SK-N-SH (cell line): ENCODE measurements around the gene SBSN. TPM values are rescaled to one million over a fixed set of nuclear protein-coding genes. Genes with fewer than 3 reads are reported as not detected.

ENCODE experiments used
- CTCF ChIA-PET: fragments of 300-600, 350-600 bp; formaldehyde crosslinking; extraction: SDS; loops from one replicate; lab custom pipeline; 2021; lab: Yijun Ruan, JAX
- POLR2A ChIA-PET: fragments of 350-600 bp; sonication (Branson Sonifier 250); formaldehyde crosslinking; extraction: SDS; loops from one replicate; lab custom pipeline; 2020; ENCODE audit warnings: antibody characterized with exemption, inconsistent platforms; lab: Yijun Ruan, JAX
- DNase-seq: peaks from one replicate; pipeline ENCODE4 v3.0.0; 2012
- H2AFZ ChIP-seq: fragments of 200-600 bp; sonication (generic); 2 replicates; pipeline ENCODE4 v1.8.1; 2016; ENCODE audit warnings: antibody characterized with exemption, mild to moderate bottlenecking, low read depth
- H3F3A ChIP-seq: fragments of 200-600 bp; sonication (generic); replicated peaks from 2 replicates; pipeline ENCODE3; 2016; ENCODE audit warnings: antibody characterized with exemption, mild to moderate bottlenecking; ENCODE audit not compliant: insufficient read depth
- H3K27ac ChIP-seq, 2 experiments: fragments of 200-500 bp in 1 of 2; fragments of 200-600 bp in 1 of 2; sonication (Bioruptor generic) in 1 of 2; sonication (generic), shearing (Covaris generic) in 1 of 2; 2 replicates each; pipeline versions ENCODE4 v1.5.1 to v1.6.1; 2014 to 2016; ENCODE audit warnings: low read depth in 2 of 2, inconsistent platforms in 1 of 2, low read length in 1 of 2, mild to moderate bottlenecking in 1 of 2, mixed read lengths in 1 of 2
- H3K27me3 ChIP-seq: fragments of 200-600 bp; sonication (generic), shearing (Covaris generic); 2 replicates; pipeline ENCODE4 v1.6.1; 2016; ENCODE audit warnings: mixed run types; ENCODE audit not compliant: insufficient read depth
- H3K36me3 ChIP-seq, 2 experiments: fragments of 200-500 bp in 1 of 2; fragments of 200-600 bp in 1 of 2; sonication (Bioruptor generic) in 1 of 2; sonication (generic) in 1 of 2; replicated peaks in 1 of 2; 2 replicates each; pipeline versions ENCODE3 to v1.5.1; 2014 to 2016; ENCODE audit warnings: low read length in 1 of 2, mild to moderate bottlenecking in 1 of 2; ENCODE audit not compliant: insufficient read depth in 2 of 2, control insufficient read depth in 1 of 2
- H3K4me1 ChIP-seq, 2 experiments: fragments of 200-500 bp in 1 of 2; fragments of 200-600 bp in 1 of 2; sonication (Bioruptor generic) in 1 of 2; sonication (generic), shearing (Covaris generic) in 1 of 2; 2 replicates each; pipeline versions ENCODE4 v1.5.1 to v1.6.1; 2014 to 2016; ENCODE audit warnings: low read depth in 1 of 2, low read length in 1 of 2, mixed run types in 1 of 2; ENCODE audit not compliant: insufficient read depth in 2 of 2, control insufficient read depth in 1 of 2
- H3K4me2 ChIP-seq: fragments of 200-600 bp; sonication (generic), shearing (Covaris generic); 2 replicates; pipeline ENCODE4 v1.6.1; 2017; ENCODE audit warnings: mixed run types
- H3K4me3 ChIP-seq, 2 experiments: fragments of 200-500 bp in 1 of 2; fragments of 200-600 bp in 1 of 2; sonication (Bioruptor generic) in 1 of 2; sonication (generic), shearing (Covaris generic) in 1 of 2; 2 replicates each; pipeline versions ENCODE4 v1.5.1 to v1.8.1; 2014 to 2016; ENCODE audit warnings: low read depth in 2 of 2, inconsistent platforms in 1 of 2, low read length in 1 of 2, mild to moderate bottlenecking in 1 of 2, mixed read lengths in 1 of 2, moderate library complexity in 1 of 2
- H3K79me2 ChIP-seq: fragments of 200-600 bp; sonication (generic); 2 replicates; pipeline ENCODE4 v1.8.1; 2017; ENCODE audit warnings: mild to moderate bottlenecking; ENCODE audit not compliant: insufficient read depth
- H3K9ac ChIP-seq: fragments of 200-600 bp; sonication (generic); 2 replicates; pipeline ENCODE4 v1.6.1; 2017; ENCODE audit warnings: mixed run types
- H3K9me2 ChIP-seq: fragments of 200-600 bp; sonication (generic); 2 replicates; pipeline ENCODE4 v1.6.1; 2017; ENCODE audit warnings: mixed run types
- H3K9me3 ChIP-seq: fragments of 200-600 bp; sonication (generic); 2 replicates; pipeline ENCODE4 v1.6.1; 2017; ENCODE audit warnings: mixed run types, mild to moderate bottlenecking, moderate library complexity
- H4K20me1 ChIP-seq: fragments of 200-600 bp; sonication (generic); 2 replicates; pipeline ENCODE4 v1.6.1; 2017; ENCODE audit warnings: mild to moderate bottlenecking, mixed run types; ENCODE audit not compliant: insufficient read depth
- EZH2phosphoT487 ChIP-seq: fragments of 200-600 bp; sonication (generic); IDR thresholded peaks from 2 replicates; pipeline ENCODE4 v1.6.1; 2017; ENCODE audit warnings: low read depth, mixed run types, mild to moderate bottlenecking, antibody characterized with exemption, moderate library complexity, borderline replicate concordance
- FOXJ3 ChIP-seq: sonication (generic); formaldehyde crosslinking; IDR thresholded peaks from 2 replicates; pipeline ENCODE4 v1.5.1; 2020; ENCODE audit warnings: mild to moderate bottlenecking, missing genetic modification reagents
- FOXM1 ChIP-seq: IDR thresholded peaks from 2 replicates; pipeline ENCODE4 v1.4.0; 2012; ENCODE audit warnings: low read depth, mild to moderate bottlenecking
- GATA2 ChIP-seq: sonication (generic); formaldehyde crosslinking; IDR thresholded peaks from 2 replicates; pipeline ENCODE4 v1.5.0; 2020; ENCODE audit warnings: mild to moderate bottlenecking, missing genetic modification reagents
- JUND ChIP-seq: IDR thresholded peaks from 2 replicates; pipeline ENCODE4 v1.4.0; 2012
- WGBS: methylation state at CpG from one replicate; pipeline ENCODE4 v1.1.6; 2017; ENCODE audit warnings: low lambda C conversion rate; 5-methylcytosine and 5-hydroxymethylcytosine counted together
- polyA plus RNA-seq, 3 experiments: library from polyadenylated mRNA; depleted of rRNA; stranded (reverse); fragments of >200 nt; gene quantifications; 2 replicates each; pipeline ENCODE4 v1.2.3, GENCODE V29; 2012
- TF ChIP-seq, protein P1 (sequence below): IDR thresholded peaks from 2 replicates; pipeline ENCODE4 v1.6.1; 2012; ENCODE audit warnings: mild to moderate bottlenecking, low read depth, low read length, moderate library complexity

The SBSN gene
- polyA plus RNA-seq, 1 of the 3 experiments (the other 2 are of a cell fraction) = 0.25 TPM

DNA sequence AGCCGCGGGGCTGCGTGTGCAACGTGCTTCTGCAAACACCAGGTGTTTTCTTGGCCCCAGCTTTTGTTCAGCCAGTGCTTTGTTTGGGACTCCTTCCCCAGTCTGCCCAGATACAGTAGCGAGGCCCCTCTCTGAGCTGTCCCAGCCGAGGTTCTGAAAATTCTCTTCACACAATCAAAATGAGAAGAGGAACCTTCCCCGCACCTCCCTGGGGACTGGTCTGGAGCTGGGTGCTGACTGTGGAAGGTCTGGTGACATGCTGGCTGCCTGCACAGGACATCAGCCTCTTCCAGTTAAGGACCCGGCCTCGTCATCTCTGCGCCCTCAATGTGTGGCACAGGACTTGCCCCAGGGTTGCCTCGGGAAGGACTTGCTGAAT lies 31.2 kb upstream of the SBSN start:
- Histone ChIP-seq H4K20me1 (no peaks in the 10 kb centered on the region), H2AFZ (no peak overlapping the region), H3K9ac (no peak overlapping the region), H3K27me3 (peaks cover 58% of the 10 kb centered on the region), H3K4me3 (no peak overlapping the region), H3K4me2 (no peak overlapping the region), H3K27ac (no peak overlapping the region), H3K9me3 (no peaks in the 10 kb centered on the region), H3F3A (no peaks in the 10 kb centered on the region), H3K9me2 (no peaks in the 10 kb centered on the region), H3K4me1 (peaks cover 0 to 11% of the 10 kb centered on the region in 2 experiments; a peak in 1 of 4 replicates), H3K36me3 (no peaks in the 10 kb centered on the region), H3K79me2 (no peaks in the 10 kb centered on the region)
- no peak for DNase-seq
- ChIA-PET POLR2A (no interaction called here), CTCF (interaction anchor here (0.7 to 2.8 kb wide), 2 partner anchors 11 to 25 kb away, joined by 3 to 16 read pairs; no protein-coding TSS in a partner anchor)
- 14% methylated on average over 10 of the region's 11 CpGs for WGBS
- no peak for TF ChIP-seq JUND
- TF ChIP-seq, protein P1, sequence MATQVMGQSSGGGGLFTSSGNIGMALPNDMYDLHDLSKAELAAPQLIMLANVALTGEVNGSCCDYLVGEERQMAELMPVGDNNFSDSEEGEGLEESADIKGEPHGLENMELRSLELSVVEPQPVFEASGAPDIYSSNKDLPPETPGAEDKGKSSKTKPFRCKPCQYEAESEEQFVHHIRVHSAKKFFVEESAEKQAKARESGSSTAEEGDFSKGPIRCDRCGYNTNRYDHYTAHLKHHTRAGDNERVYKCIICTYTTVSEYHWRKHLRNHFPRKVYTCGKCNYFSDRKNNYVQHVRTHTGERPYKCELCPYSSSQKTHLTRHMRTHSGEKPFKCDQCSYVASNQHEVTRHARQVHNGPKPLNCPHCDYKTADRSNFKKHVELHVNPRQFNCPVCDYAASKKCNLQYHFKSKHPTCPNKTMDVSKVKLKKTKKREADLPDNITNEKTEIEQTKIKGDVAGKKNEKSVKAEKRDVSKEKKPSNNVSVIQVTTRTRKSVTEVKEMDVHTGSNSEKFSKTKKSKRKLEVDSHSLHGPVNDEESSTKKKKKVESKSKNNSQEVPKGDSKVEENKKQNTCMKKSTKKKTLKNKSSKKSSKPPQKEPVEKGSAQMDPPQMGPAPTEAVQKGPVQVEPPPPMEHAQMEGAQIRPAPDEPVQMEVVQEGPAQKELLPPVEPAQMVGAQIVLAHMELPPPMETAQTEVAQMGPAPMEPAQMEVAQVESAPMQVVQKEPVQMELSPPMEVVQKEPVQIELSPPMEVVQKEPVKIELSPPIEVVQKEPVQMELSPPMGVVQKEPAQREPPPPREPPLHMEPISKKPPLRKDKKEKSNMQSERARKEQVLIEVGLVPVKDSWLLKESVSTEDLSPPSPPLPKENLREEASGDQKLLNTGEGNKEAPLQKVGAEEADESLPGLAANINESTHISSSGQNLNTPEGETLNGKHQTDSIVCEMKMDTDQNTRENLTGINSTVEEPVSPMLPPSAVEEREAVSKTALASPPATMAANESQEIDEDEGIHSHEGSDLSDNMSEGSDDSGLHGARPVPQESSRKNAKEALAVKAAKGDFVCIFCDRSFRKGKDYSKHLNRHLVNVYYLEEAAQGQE = peak; percentile 70; the same call in 1 of the 2 replicates

DNA sequence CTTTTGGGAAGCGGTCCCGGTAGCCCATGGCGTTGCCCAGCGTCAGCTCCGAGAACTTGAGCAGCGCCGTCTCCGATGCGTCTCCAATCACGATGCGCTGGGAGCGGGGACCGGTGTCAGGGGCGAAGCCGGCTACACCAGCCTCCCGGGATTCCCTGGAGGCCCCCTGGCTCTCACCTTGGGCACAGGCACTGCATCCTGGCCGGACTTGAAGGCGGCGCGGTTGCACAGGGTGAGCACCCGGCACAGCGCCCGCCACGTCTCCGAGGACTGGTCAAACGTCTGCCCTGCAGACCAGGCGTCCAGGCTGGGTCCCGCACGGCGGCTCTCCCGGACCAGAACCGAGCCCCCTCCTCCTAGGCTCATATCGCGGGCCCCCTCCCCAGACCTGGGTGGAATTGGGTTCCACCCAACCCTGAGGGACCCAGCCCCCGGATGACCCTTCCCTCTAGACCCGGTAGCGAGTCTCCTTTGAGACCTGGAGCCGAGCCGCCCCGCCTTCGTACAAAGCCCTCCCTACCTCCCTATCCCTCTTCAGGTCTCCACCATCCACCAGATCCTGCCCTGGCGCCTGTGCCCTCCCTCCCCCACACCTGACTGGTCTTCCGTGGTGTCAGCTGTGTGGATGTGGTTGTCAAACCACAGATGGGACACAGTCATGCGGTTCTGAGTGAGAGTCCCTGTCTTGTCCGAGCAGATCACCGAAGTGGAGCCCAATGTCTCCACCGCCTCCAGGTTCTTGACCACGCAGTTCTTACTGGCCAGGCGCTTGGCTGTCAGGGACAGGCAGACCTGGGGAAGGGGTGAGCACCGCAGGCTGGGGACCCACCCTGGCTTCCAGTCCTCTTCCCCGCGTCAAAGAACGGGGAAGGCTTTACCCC lies 30.5 kb upstream of the SBSN start:
- H3K9me2 ChIP-seq = no peaks in the 10 kb centered on the region
- no peaks in the 10 kb centered on the region for H4K20me1 ChIP-seq
- H3K27ac ChIP-seq = no peak overlapping the region
- H3K4me1 ChIP-seq = peaks cover 0 to 11% of the 10 kb centered on the region in 2 experiments; a peak in 1 of 4 replicates
- H3F3A ChIP-seq = no peaks in the 10 kb centered on the region
- no peak overlapping the region for H2AFZ ChIP-seq
- H3K9ac ChIP-seq = no peak overlapping the region
- WGBS = 14% methylated on average over 37 of the region's 53 CpGs
- TF ChIP-seq EZH2phosphoT487 (no peak), FOXJ3 (no peak), FOXM1 (no peak), GATA2 (CRISPR knock-in tag) (no peak)
- H3K4me2 ChIP-seq = peak overlapping the region; percentile 62; the same call in 1 of the 2 replicates
- no peaks in the 10 kb centered on the region for H3K36me3 ChIP-seq
- ChIA-PET POLR2A (interaction anchor here (1.0 to 1.2 kb wide), 3 partner anchors 85 to 144 kb away, joined by 3 to 5 read pairs (median 4); partner anchors contain the start of gene COX6B1), CTCF (interaction anchor here (0.7 to 3.9 kb wide), 7 partner anchors 10 to 52 kb away, joined by 3 to 20 read pairs (median 5); no protein-coding TSS in a partner anchor)
- H3K79me2 ChIP-seq = no peaks in the 10 kb centered on the region
- H3K27me3 ChIP-seq = peaks cover 51% of the 10 kb centered on the region
- H3K4me3 ChIP-seq = peak overlapping the region; percentile 37 to 43; a peak in 3 of 4 replicates
- no peaks in the 10 kb centered on the region for H3K9me3 ChIP-seq
- DNase-seq = no peak
